OCI-LY7 (cell line): ENCODE results near the gene CCDC91. TPM values are rescaled to one million over a fixed set of nuclear protein-coding genes. Genes with fewer than 3 reads are reported as not detected.

Experiments used
- BruUV-seq: library from RNA; stranded (reverse); fragments of 400-500 nt; replicated peaks from 2 replicates; lab custom pipeline; 2021; lab: Mats Ljungman, UMichigan
- CTCF ChIA-PET: fragments of 300-600 bp; sonication (Branson Sonifier 250); formaldehyde crosslinking; loops from one replicate; lab custom pipeline; 2022; ENCODE audit warnings: antibody characterized with exemption; ENCODE audit not compliant: unreplicated experiment; lab: Charles Lee
- POLR2A ChIA-PET: fragments of 300-600 bp; sonication (Branson Sonifier 250); formaldehyde crosslinking; loops from one replicate; lab custom pipeline; 2022; ENCODE audit warnings: antibody characterized with exemption; lab: Charles Lee
- DNase-seq: peaks from one replicate; pipeline ENCODE4 v3.0.0-alpha.2; 2015; ENCODE audit warnings: low spot score
- H2AFZ ChIP-seq: fragments of 200-600 bp; sonication (generic), shearing (Covaris generic); 2 replicates; pipeline ENCODE4 v1.6.1; 2014; ENCODE audit warnings: mild to moderate bottlenecking, antibody characterized with exemption, low read length, moderate library complexity
- H3K27ac ChIP-seq: fragments of 200-600 bp; sonication (generic); 2 replicates; pipeline ENCODE4 v1.5.1; 2014; ENCODE audit warnings: mixed run types, low read depth, mild to moderate bottlenecking, moderate library complexity, low read length, inconsistent platforms; ENCODE audit not compliant: poor library complexity, severe bottlenecking
- H3K36me3 ChIP-seq: fragments of 200-600 bp; sonication (generic); 2 replicates; pipeline ENCODE4 v1.6.1; 2014; ENCODE audit warnings: mild to moderate bottlenecking, antibody characterized with exemption, low read length, moderate library complexity, mixed read lengths; ENCODE audit not compliant: insufficient read depth
- H3K4me1 ChIP-seq: fragments of 200-600 bp; sonication (generic); 2 replicates; pipeline ENCODE4 v1.5.1; 2014; ENCODE audit warnings: mild to moderate bottlenecking, low read length; ENCODE audit not compliant: insufficient read depth, poor library complexity, severe bottlenecking
- H3K4me2 ChIP-seq: fragments of 200-600 bp; sonication (generic); 2 replicates; pipeline ENCODE4 v1.6.1; 2014; ENCODE audit warnings: mild to moderate bottlenecking, low read length
- H3K4me3 ChIP-seq: fragments of 200-600 bp; sonication (generic); 2 replicates; pipeline ENCODE4 v1.5.1; 2014; ENCODE audit warnings: mild to moderate bottlenecking, low read depth, low read length; ENCODE audit not compliant: poor library complexity, severe bottlenecking
- H3K79me2 ChIP-seq: fragments of 200-600 bp; sonication (generic); 2 replicates; pipeline ENCODE4 v1.6.1; 2016; ENCODE audit warnings: low read depth, mild to moderate bottlenecking, low read length, moderate library complexity, mixed read lengths; ENCODE audit not compliant: insufficient read depth
- H3K9me2 ChIP-seq: fragments of 200-600 bp; sonication (generic); 2 replicates; pipeline ENCODE4 v1.6.1; 2016; ENCODE audit warnings: mild to moderate bottlenecking, low read length, mixed read lengths; ENCODE audit not compliant: insufficient read depth
- H3K9me3 ChIP-seq: fragments of 200-600 bp; sonication (generic); 2 replicates; pipeline ENCODE4 v1.6.1; 2014; ENCODE audit warnings: mild to moderate bottlenecking, mixed run types, low read length, mixed read lengths
- H4K20me1 ChIP-seq: fragments of 200-600 bp; sonication (generic); 2 replicates; pipeline ENCODE4 v1.6.1; 2014; ENCODE audit warnings: mild to moderate bottlenecking, antibody characterized with exemption, low read length, moderate library complexity, mixed read lengths; ENCODE audit not compliant: insufficient read depth
- EZH2phosphoT487 ChIP-seq: fragments of 200-600 bp; sonication (generic); IDR thresholded peaks from 2 replicates; pipeline ENCODE4 v1.6.1; 2018; ENCODE audit warnings: low read depth, borderline replicate concordance, mild to moderate bottlenecking, mixed run types, antibody characterized with exemption, low read length, moderate library complexity, mixed read lengths
- intact Hi-C: fragments of 100-400 bp; cut with micrococcal nuclease; formaldehyde crosslinking; loops from one replicate; pipeline ENCODE4 v1.10.0; 2022; ENCODE audit not compliant: unreplicated experiment
- total RNA-seq, 2 experiments: library from RNA; depleted of rRNA in 1 of 2; stranded (reverse); fragments of >200 nt in 1 of 2; shearing (Covaris generic) in 1 of 2; gene quantifications; 2 replicates each; pipeline ENCODE4 v1.2.3, GENCODE V29; 2014 to 2022
- TF ChIP-seq, protein P1 (sequence below): fragments of 200-600 bp; sonication (generic); conservative IDR thresholded peaks from 2 replicates; pipeline ENCODE4 v1.5.1; 2014; ENCODE audit warnings: mild to moderate bottlenecking, antibody characterized with exemption, low read length, moderate library complexity, mixed read lengths

CCDC91 gene
- total RNA-seq, 2 experiments from 2014 or later, result 15.8 to 23.8 TPM

DNA sequence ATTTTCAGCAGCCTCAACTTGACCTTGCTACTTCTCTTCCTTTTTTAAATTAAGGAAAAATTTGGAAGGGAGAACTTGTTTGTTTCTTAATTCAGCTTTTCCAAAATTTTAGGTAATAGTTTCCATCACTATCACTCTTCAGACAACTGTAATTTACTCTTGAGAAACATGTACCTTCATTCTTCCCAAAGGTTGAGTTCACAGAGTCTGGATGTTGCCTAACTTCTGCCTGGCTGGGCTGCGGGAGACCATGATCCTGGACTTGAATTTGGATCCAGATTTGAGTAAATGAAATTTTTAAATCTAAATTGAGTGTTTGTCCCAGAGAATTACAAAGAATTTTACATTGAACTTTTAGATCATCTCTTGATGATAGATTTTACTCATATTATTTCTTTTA is 193.1 kb downstream of the CCDC91 start:
- Histone ChIP-seq H3K9me3 (no peaks in the 10 kb centered on the region), H3K4me2 (no peak overlapping the region), H3K79me2 (no peaks in the 10 kb centered on the region), H2AFZ (no peak overlapping the region), H3K4me3 (no peak overlapping the region), H3K36me3 (no peaks in the 10 kb centered on the region), H3K9me2 (no peaks in the 10 kb centered on the region), H3K4me1 (no peaks in the 10 kb centered on the region), H3K27ac (no peak overlapping the region), H4K20me1 (no peaks in the 10 kb centered on the region)
- BruUV-seq, result no TSS peak
- intact Hi-C loops, result no loop called here
- POLR2A ChIA-PET, result no interaction called here
- CTCF ChIA-PET, result no interaction called here
- TF ChIP-seq, protein P1, sequence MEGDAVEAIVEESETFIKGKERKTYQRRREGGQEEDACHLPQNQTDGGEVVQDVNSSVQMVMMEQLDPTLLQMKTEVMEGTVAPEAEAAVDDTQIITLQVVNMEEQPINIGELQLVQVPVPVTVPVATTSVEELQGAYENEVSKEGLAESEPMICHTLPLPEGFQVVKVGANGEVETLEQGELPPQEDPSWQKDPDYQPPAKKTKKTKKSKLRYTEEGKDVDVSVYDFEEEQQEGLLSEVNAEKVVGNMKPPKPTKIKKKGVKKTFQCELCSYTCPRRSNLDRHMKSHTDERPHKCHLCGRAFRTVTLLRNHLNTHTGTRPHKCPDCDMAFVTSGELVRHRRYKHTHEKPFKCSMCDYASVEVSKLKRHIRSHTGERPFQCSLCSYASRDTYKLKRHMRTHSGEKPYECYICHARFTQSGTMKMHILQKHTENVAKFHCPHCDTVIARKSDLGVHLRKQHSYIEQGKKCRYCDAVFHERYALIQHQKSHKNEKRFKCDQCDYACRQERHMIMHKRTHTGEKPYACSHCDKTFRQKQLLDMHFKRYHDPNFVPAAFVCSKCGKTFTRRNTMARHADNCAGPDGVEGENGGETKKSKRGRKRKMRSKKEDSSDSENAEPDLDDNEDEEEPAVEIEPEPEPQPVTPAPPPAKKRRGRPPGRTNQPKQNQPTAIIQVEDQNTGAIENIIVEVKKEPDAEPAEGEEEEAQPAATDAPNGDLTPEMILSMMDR, result no peak
- no peak for TF ChIP-seq EZH2phosphoT487
- no peak for DNase-seq

DNA sequence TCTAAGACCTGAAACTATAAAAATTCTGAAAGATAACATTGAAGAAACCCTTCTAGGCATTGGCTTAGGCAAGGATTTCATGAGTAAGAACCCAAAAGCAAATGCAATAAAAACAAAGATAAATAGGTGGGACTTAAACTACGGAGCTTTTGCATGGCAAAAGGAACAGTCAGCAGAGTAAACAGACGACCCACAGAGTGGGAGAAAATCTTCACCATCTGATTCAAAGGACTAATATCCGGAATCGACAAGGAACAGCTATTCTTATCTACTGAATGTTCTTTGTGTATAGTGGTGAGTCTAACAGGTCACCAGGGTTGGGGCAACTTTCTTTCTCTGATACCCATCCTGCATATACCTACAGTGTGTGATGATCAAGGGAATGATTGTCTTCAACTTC is 198.6 kb downstream of the CCDC91 start:
- no peaks in the 10 kb centered on the region for H3K9me2 ChIP-seq
- H3K27ac ChIP-seq, result no peak overlapping the region
- no peak for DNase-seq
- no TSS peak for BruUV-seq
- H3K36me3 ChIP-seq, result no peaks in the 10 kb centered on the region
- CTCF ChIA-PET, result no interaction called here
- TF ChIP-seq EZH2phosphoT487, result no peak
- TF ChIP-seq, protein P1, result no peak
- POLR2A ChIA-PET, result no interaction called here
- no peaks in the 10 kb centered on the region for H4K20me1 ChIP-seq
- intact Hi-C loops, result no loop called here
- no peak overlapping the region for H3K4me2 ChIP-seq
- no peaks in the 10 kb centered on the region for H3K79me2 ChIP-seq
- H3K4me3 ChIP-seq, result no peak overlapping the region
- no peaks in the 10 kb centered on the region for H3K4me1 ChIP-seq
- H3K9me3 ChIP-seq, result no peaks in the 10 kb centered on the region
- H2AFZ ChIP-seq, result no peak overlapping the region

DNA sequence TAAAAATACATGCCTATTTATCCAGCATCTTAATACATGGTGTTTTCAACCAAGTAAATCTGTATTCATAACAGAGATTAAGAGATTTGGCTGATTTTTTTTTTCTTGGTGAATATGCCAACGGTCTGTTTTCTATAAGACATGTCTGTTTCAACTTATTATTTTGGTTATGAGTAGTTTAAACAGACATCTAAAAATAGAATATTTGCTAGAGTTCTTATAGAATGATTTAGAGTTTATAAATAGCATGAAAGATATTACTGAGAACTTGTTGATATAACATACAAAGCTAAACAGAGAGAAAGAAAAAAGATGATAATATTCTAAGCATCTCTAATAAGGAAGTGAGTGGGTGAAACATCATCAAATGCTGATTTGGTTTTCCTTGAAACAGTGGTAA is 199.9 kb downstream of the CCDC91 start:
- no peaks in the 10 kb centered on the region for H4K20me1 ChIP-seq
- no peak overlapping the region for H3K27ac ChIP-seq
- no peak for DNase-seq
- no peaks in the 10 kb centered on the region for H3K4me1 ChIP-seq
- H2AFZ ChIP-seq, result no peak overlapping the region
- H3K4me3 ChIP-seq, result no peak overlapping the region
- no peaks in the 10 kb centered on the region for H3K36me3 ChIP-seq
- no peak for TF ChIP-seq EZH2phosphoT487
- TF ChIP-seq, protein P1, result no peak
- no peaks in the 10 kb centered on the region for H3K9me3 ChIP-seq
- no peaks in the 10 kb centered on the region for H3K9me2 ChIP-seq
- H3K79me2 ChIP-seq, result no peaks in the 10 kb centered on the region
- intact Hi-C loops, result no loop called here
- no peak overlapping the region for H3K4me2 ChIP-seq
- ChIA-PET CTCF (no interaction called here), POLR2A (no interaction called here)
- BruUV-seq, result no TSS peak
